ENCODE results near the gene PRTG.

DNA sequence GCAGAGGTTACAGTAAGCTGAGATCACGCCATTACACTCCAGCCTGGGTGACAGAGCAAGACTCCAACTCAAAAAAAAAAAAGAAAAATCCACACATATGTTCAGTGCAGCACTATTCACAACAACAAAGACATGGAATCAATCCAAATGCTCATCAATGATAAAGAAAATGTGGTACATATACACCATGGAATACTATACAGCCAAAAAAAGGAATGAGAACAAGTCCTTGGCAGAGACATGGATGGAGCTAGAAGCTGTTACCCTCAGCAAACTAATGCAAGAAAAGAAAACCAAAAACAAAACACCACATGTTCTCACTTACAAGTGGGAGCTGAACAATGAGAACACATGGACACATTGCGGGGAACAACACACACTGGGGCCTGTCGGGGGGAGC, 180.4 kb downstream of the PRTG start:
- TF ChIP-seq EZH2 (IDR thresholded peaks at IDR 0.05; ENCODE audit: low read length) (no peak), CTCF (optimal IDR thresholded peaks at IDR 0.05 in 1 of 3, IDR thresholded peaks at IDR 0.05 in 1 of 3, conservative IDR thresholded peaks at IDR 0.05 in 1 of 3; ENCODE audit: extremely low read depth in 1 of 3, insufficient read depth in 2 of 3, low read length in 3 of 3) (no peak)
